Loucy (cell line): Measurements from ENCODE around the gene SYNDIG1.

Source experiments
- H2AFZ ChIP-seq: fragments of 200-600 bp; sonication (generic); 2 replicates; pipeline ENCODE4 v1.6.0; 2016; ENCODE audit warnings: antibody characterized with exemption, mild to moderate bottlenecking, low read length, moderate library complexity
- H3F3A ChIP-seq: fragments of 200-600 bp; 2 replicates; pipeline ENCODE4 v1.6.0; 2016; ENCODE audit warnings: antibody characterized with exemption, low read depth, mild to moderate bottlenecking
- H3K27me3 ChIP-seq: fragments of 200-600 bp; sonication (generic); 2 replicates; pipeline ENCODE4 v1.6.1; 2014; ENCODE audit warnings: low read length, mild to moderate bottlenecking; ENCODE audit not compliant: insufficient read depth, poor library complexity, severe bottlenecking
- H3K36me3 ChIP-seq: fragments of 200-600 bp; sonication (generic); 2 replicates; pipeline ENCODE4 v1.6.1; 2016; ENCODE audit warnings: low read length; ENCODE audit not compliant: insufficient read depth
- H3K4me1 ChIP-seq: fragments of 200-600 bp; sonication (generic); 2 replicates; pipeline ENCODE4 v1.5.1; 2014; ENCODE audit warnings: low read length, mild to moderate bottlenecking; ENCODE audit not compliant: insufficient read depth, poor library complexity, severe bottlenecking
- H3K4me2 ChIP-seq: fragments of 200-600 bp; sonication (generic); 2 replicates; pipeline ENCODE4 v1.6.0; 2014; ENCODE audit warnings: antibody characterized with exemption, low read length, low read depth, mild to moderate bottlenecking; ENCODE audit not compliant: poor library complexity, severe bottlenecking
- H3K4me3 ChIP-seq: fragments of 200-600 bp; sonication (generic); 2 replicates; pipeline ENCODE4 v1.5.1; 2014; ENCODE audit warnings: low read length, mild to moderate bottlenecking, mixed read lengths; ENCODE audit not compliant: poor library complexity, severe bottlenecking
- H3K79me2 ChIP-seq: fragments of 200-600 bp; sonication (generic); 2 replicates; pipeline ENCODE4 v1.6.1; 2014; ENCODE audit warnings: low read length; ENCODE audit not compliant: insufficient read depth
- H3K9ac ChIP-seq: fragments of 200-600 bp; sonication (generic); 2 replicates; pipeline ENCODE4 v1.6.0; 2014; ENCODE audit warnings: mild to moderate bottlenecking, low read depth, low read length, moderate library complexity; ENCODE audit not compliant: poor library complexity, severe bottlenecking
- H3K9me2 ChIP-seq: fragments of 200-600 bp; sonication (generic); replicated peaks from 2 replicates; pipeline ENCODE4 v1.6.1; 2016; ENCODE audit warnings: low read depth, low read length, mixed read lengths
- H3K9me3 ChIP-seq: fragments of 200-600 bp; sonication (generic); 2 replicates; pipeline ENCODE4 v1.6.1; 2014; ENCODE audit warnings: mild to moderate bottlenecking, antibody characterized with exemption, low read length, low read depth; ENCODE audit not compliant: insufficient read depth
- H4K20me1 ChIP-seq: fragments of 200-600 bp; sonication (generic); 2 replicates; pipeline ENCODE4 v1.6.0; 2014; ENCODE audit warnings: antibody characterized with exemption, low read length, mild to moderate bottlenecking; ENCODE audit not compliant: insufficient read depth, poor library complexity, severe bottlenecking
- CTCF ChIP-seq: fragments of 200-600 bp; sonication (generic); conservative IDR thresholded peaks from 2 replicates; pipeline ENCODE4 v1.5.1; 2014; ENCODE audit warnings: mild to moderate bottlenecking, antibody characterized with exemption, low read length
- EZH2phosphoT487 ChIP-seq: fragments of 200-600 bp; IDR thresholded peaks from 2 replicates; pipeline ENCODE4 v1.6.1; 2018; ENCODE audit warnings: antibody characterized with exemption, mild to moderate bottlenecking, moderate library complexity, borderline replicate concordance

Gene SYNDIG1

GRCh38 chr20:24647713-24648112 is 178.3 kb downstream of the SYNDIG1 start:
- H3K4me2 ChIP-seq: no peak overlapping the region
- no peak overlapping the region for H2AFZ ChIP-seq
- H3K9me2 ChIP-seq: no peaks in the 10 kb centered on the region
- H3K79me2 ChIP-seq: no peaks in the 10 kb centered on the region
- H3K4me3 ChIP-seq: no peak overlapping the region
- peaks cover 4% of the 10 kb centered on the region; the same call in 1 of the 2 replicates for H3K9me3 ChIP-seq
- H4K20me1 ChIP-seq: no peaks in the 10 kb centered on the region
- no peak for TF ChIP-seq CTCF
- no peak for TF ChIP-seq EZH2phosphoT487
- no peaks in the 10 kb centered on the region for H3K36me3 ChIP-seq
- H3K4me1 ChIP-seq: no peaks in the 10 kb centered on the region
- no peak overlapping the region for H3K9ac ChIP-seq
- H3F3A ChIP-seq: no peaks in the 10 kb centered on the region
- no peaks in the 10 kb centered on the region for H3K27me3 ChIP-seq

- H3K9me3 ChIP-seq: peaks cover 4% of the 10 kb centered on the region; the same call in 1 of the 2 replicates
- H3K9me2 ChIP-seq: no peaks in the 10 kb centered on the region
- H3K4me2 ChIP-seq: no peak overlapping the region
- H3K36me3 ChIP-seq: no peaks in the 10 kb centered on the region
- no peaks in the 10 kb centered on the region for H3K4me1 ChIP-seq
- no peaks in the 10 kb centered on the region for H3K79me2 ChIP-seq
- no peaks in the 10 kb centered on the region for H3K27me3 ChIP-seq
- H3F3A ChIP-seq: no peaks in the 10 kb centered on the region
- H3K9ac ChIP-seq: no peak overlapping the region
- H4K20me1 ChIP-seq: no peaks in the 10 kb centered on the region
- no peak overlapping the region for H3K4me3 ChIP-seq
- H2AFZ ChIP-seq: no peak overlapping the region
- no peak for TF ChIP-seq EZH2phosphoT487
- TF ChIP-seq CTCF: no peak
Measured at GRCh38 chr20:24648481-24648880, 179.1 kb downstream of the SYNDIG1 start.

GRCh38 chr20:24648919-24649318 is 179.5 kb downstream of the SYNDIG1 start:
- H3K4me3 ChIP-seq: no peak overlapping the region

More at GRCh38 chr20:24648919-24649318, 179.5 kb downstream of the SYNDIG1 start:
- Histone ChIP-seq H3K27me3 (no peaks in the 10 kb centered on the region), H2AFZ (no peak overlapping the region), H3K4me1 (no peaks in the 10 kb centered on the region), H3K9ac (no peak overlapping the region), H3F3A (no peaks in the 10 kb centered on the region), H3K9me3 (peaks cover 4% of the 10 kb centered on the region; the same call in 1 of the 2 replicates), H3K36me3 (no peaks in the 10 kb centered on the region), H3K4me2 (no peak overlapping the region), H3K9me2 (no peaks in the 10 kb centered on the region), H3K79me2 (no peaks in the 10 kb centered on the region), H4K20me1 (no peaks in the 10 kb centered on the region)
- TF ChIP-seq CTCF (no peak), EZH2phosphoT487 (no peak)
